Stimulated activated CD4-positive, alpha-beta T cell treated with anti-CD3 and anti-CD28 coated beads, TNF-alpha, amount 100 ng/mL, for 4 hours (primary cell): Measurements from ENCODE around the gene SLC17A7.

Experiments used
- DNase-seq, 3 experiments: peaks; one replicate each; pipeline ENCODE4 v3.0.0-alpha.2; 2020; ENCODE audit warnings: low read depth in 3 of 3

Gene SLC17A7

GRCh38 chr19:49427855-49428546 lies 13.3 kb downstream of the SLC17A7 start:
- DNase-seq, result no peak

- no peak for DNase-seq
Measured at GRCh38 chr19:49427339-49427738, 14.0 kb downstream of the SLC17A7 start.

- DNase-seq, result no peak
Measured at GRCh38 chr19:49425922-49426592, 15.3 kb downstream of the SLC17A7 start.

GRCh38 chr19:49425178-49425577 lies 16.1 kb downstream of the SLC17A7 start, which contains the start of gene GFY:
Gene GFY (plus strand): TSS chr19:49425388. CDS start chr19:49426431, 1,043 bp downstream.
- DNase-seq, result no peak

- DNase-seq, result no peak
Measured at GRCh38 chr19:49423985-49424303, 17.4 kb downstream of the SLC17A7 start.

- no peak for DNase-seq
Measured at GRCh38 chr19:49423071-49423984, 18.0 kb downstream of the SLC17A7 start, which contains the start of gene PTH2. Gene PTH2 (minus strand): TSS chr19:49423441. CDS start chr19:49423339, 102 bp downstream.

- no peak for DNase-seq
Measured at GRCh38 chr19:49422407-49423070, 18.8 kb downstream of the SLC17A7 start.

- no peak for DNase-seq
Measured at GRCh38 chr19:49421878-49422202, 19.5 kb downstream of the SLC17A7 start.

GRCh38 chr19:49421039-49421877 lies 20.1 kb downstream of the SLC17A7 start:
- no peak for DNase-seq

- DNase-seq, result no peak
Measured at GRCh38 chr19:49420227-49420626, 21.1 kb downstream of the SLC17A7 start.

GRCh38 chr19:49419173-49419572 lies 22.2 kb downstream of the SLC17A7 start:
- DNase-seq, result no peak

GRCh38 chr19:49418511-49418910 lies 22.8 kb downstream of the SLC17A7 start:
- no peak for DNase-seq

GRCh38 chr19:49417088-49417487 lies 24.2 kb downstream of the SLC17A7 start:
- no peak for DNase-seq

GRCh38 chr19:49415810-49416200 lies 25.5 kb downstream of the SLC17A7 start:
- no peak for DNase-seq

- DNase-seq, result no peak
Measured at GRCh38 chr19:49415102-49415809, 26.1 kb downstream of the SLC17A7 start.

- DNase-seq, result no peak
Measured at GRCh38 chr19:49414256-49414655, 27.1 kb downstream of the SLC17A7 start.

GRCh38 chr19:49413348-49413747 lies 28.0 kb downstream of the SLC17A7 start:
- no peak for DNase-seq

GRCh38 chr19:49411681-49412326 lies 29.5 kb downstream of the SLC17A7 start:
- no peak for DNase-seq

GRCh38 chr19:49409441-49410029 lies 31.8 kb downstream of the SLC17A7 start:
- no peak for DNase-seq
